Astrocyte (in vitro differentiated cells and primary cell): ENCODE measurements around the gene WNT3. TPM values are rescaled to one million over a fixed set of nuclear protein-coding genes. Genes with fewer than 3 reads are reported as not detected.

ENCODE experiments used
- DNase-seq: peaks from one replicate; pipeline ENCODE4 v3.0.0-alpha.2; 2010; ENCODE audit warnings: low read depth
- FAIRE-seq: peaks from 2 replicates; lab custom pipeline; 2011; peaks lifted over from hg19 to GRCh38; lab: Jason Lieb, UNC
- H2AFZ ChIP-seq: 2 replicates; pipeline ENCODE4 v1.6.0; 2012; ENCODE audit warnings: low read depth, low read length, inconsistent platforms
- H3K27ac ChIP-seq: 2 replicates; pipeline ENCODE4 v1.5.1; 2011; ENCODE audit warnings: low read depth, low read length, inconsistent platforms
- H3K27me3 ChIP-seq: 2 replicates; pipeline ENCODE4 v1.6.0; 2011; ENCODE audit warnings: low read length, inconsistent platforms; ENCODE audit not compliant: insufficient read depth
- H3K36me3 ChIP-seq: 2 replicates; pipeline ENCODE4 v1.5.1; 2011; ENCODE audit warnings: low read length, inconsistent platforms; ENCODE audit not compliant: insufficient read depth
- H3K4me1 ChIP-seq: 2 replicates; pipeline ENCODE4 v1.5.1; 2011; ENCODE audit warnings: low read length, inconsistent platforms; ENCODE audit not compliant: insufficient read depth
- H3K4me2 ChIP-seq: 2 replicates; pipeline ENCODE4 v1.6.0; 2012; ENCODE audit warnings: low read length, inconsistent platforms
- H3K4me3 ChIP-seq: 2 replicates; pipeline ENCODE4 v1.5.1; 2011; ENCODE audit warnings: low read depth, mild to moderate bottlenecking, low read length, inconsistent platforms; ENCODE audit not compliant: insufficient read depth
- H3K79me2 ChIP-seq: 2 replicates; pipeline ENCODE4 v1.6.0; 2012; ENCODE audit warnings: mild to moderate bottlenecking, low read length, inconsistent platforms; ENCODE audit not compliant: insufficient read depth
- H3K9ac ChIP-seq: 2 replicates; pipeline ENCODE4 v1.6.0; 2012; ENCODE audit warnings: mild to moderate bottlenecking, low read length, inconsistent platforms
- H3K9me3 ChIP-seq: 2 replicates; pipeline ENCODE4 v1.5.1; 2012; ENCODE audit warnings: low read depth, mild to moderate bottlenecking, low read length, inconsistent platforms; ENCODE audit not compliant: insufficient read depth
- H4K20me1 ChIP-seq: 2 replicates; pipeline ENCODE4 v1.6.0; 2012; ENCODE audit warnings: low read length, inconsistent platforms; ENCODE audit not compliant: insufficient read depth
- H3K27ac Mint-ChIP-seq: one replicate; pipeline ENCODE4 v1.8.0; 2021; ENCODE audit warnings: mild to moderate bottlenecking, mixed read lengths; ENCODE audit not compliant: unreplicated experiment
- H3K27me3 Mint-ChIP-seq: one replicate; pipeline ENCODE4 v1.8.0; 2021; ENCODE audit warnings: low read depth, mixed read lengths; ENCODE audit not compliant: unreplicated experiment
- H3K36me3 Mint-ChIP-seq: one replicate; pipeline ENCODE4 v1.8.0; 2021; ENCODE audit warnings: low read depth, mixed read lengths; ENCODE audit not compliant: unreplicated experiment
- H3K4me1 Mint-ChIP-seq: one replicate; pipeline ENCODE4 v1.8.0; 2021; ENCODE audit warnings: low read depth, mixed read lengths; ENCODE audit not compliant: unreplicated experiment
- H3K4me3 Mint-ChIP-seq: one replicate; pipeline ENCODE4 v1.8.0; 2021; ENCODE audit warnings: mild to moderate bottlenecking, moderate library complexity, mixed read lengths; ENCODE audit not compliant: unreplicated experiment
- H3K9me3 Mint-ChIP-seq: one replicate; pipeline ENCODE4 v1.8.0; 2021; ENCODE audit warnings: mild to moderate bottlenecking, mixed read lengths; ENCODE audit not compliant: unreplicated experiment
- CTCF ChIP-seq: IDR thresholded peaks from 2 replicates; pipeline ENCODE4 v1.5.1; 2011; ENCODE audit warnings: low read depth, mild to moderate bottlenecking, inconsistent platforms, low read length, moderate library complexity; ENCODE audit not compliant: insufficient read depth
- EZH2 ChIP-seq: IDR thresholded peaks from 2 replicates; pipeline ENCODE4 v1.6.1; 2012; ENCODE audit warnings: mild to moderate bottlenecking, low read length, inconsistent platforms; ENCODE audit not compliant: insufficient read depth
- total RNA-seq: library from RNA; stranded (reverse); gene quantifications from 2 replicates; pipeline ENCODE4 v1.2.1, GENCODE V29; 2021

Gene WNT3
- total RNA-seq, 1 donor from 2014 or later = 2.4 TPM

GRCh38 chr17:46821482-46822387, 3.2 kb upstream of the WNT3 start:
- Histone ChIP-seq H3K9ac (no peak overlapping the region), H3K27ac (no peak overlapping the region), H3K36me3 (no peaks in the 10 kb centered on the region), H3K4me2 (no peak overlapping the region), H3K79me2 (no peaks in the 10 kb centered on the region), H3K4me3 (no peak overlapping the region), H2AFZ (no peak overlapping the region), H4K20me1 (no peaks in the 10 kb centered on the region), H3K9me3 (no peaks in the 10 kb centered on the region), H3K4me1 (peaks cover 6% of the 10 kb centered on the region), H3K27me3 (peaks cover 65% of the 10 kb centered on the region)
- Mint-ChIP-seq H3K27ac (no peak overlapping the region), H3K27me3 (peaks cover 59% of the 10 kb centered on the region), H3K36me3 (peaks cover 2% of the 10 kb centered on the region), H3K4me1 (no peaks in the 10 kb centered on the region), H3K9me3 (peaks cover 2% of the 10 kb centered on the region), H3K4me3 (no peak overlapping the region)
- DNase-seq (no peak), FAIRE-seq (no peak)
- no peak for TF ChIP-seq CTCF
- TF ChIP-seq EZH2 = peak; percentile 70

- peaks cover 6% of the 10 kb centered on the region for H3K4me1 ChIP-seq
- H3K27me3 ChIP-seq = peaks cover 74% of the 10 kb centered on the region
- DNase-seq (no peak), FAIRE-seq (no peak)
- H3K36me3 Mint-ChIP-seq = peaks cover 2% of the 10 kb centered on the region
- no peak overlapping the region for H2AFZ ChIP-seq
- H3K4me1 Mint-ChIP-seq = peaks cover 2% of the 10 kb centered on the region
- no peak overlapping the region for H3K27ac Mint-ChIP-seq
- H3K79me2 ChIP-seq = no peaks in the 10 kb centered on the region
- H3K4me3 ChIP-seq = no peak overlapping the region
- no peaks in the 10 kb centered on the region for H4K20me1 ChIP-seq
- peaks cover 68% of the 10 kb centered on the region for H3K27me3 Mint-ChIP-seq
- H3K27ac ChIP-seq = no peak overlapping the region
- H3K9me3 Mint-ChIP-seq = peaks cover 3% of the 10 kb centered on the region
- H3K36me3 ChIP-seq = no peaks in the 10 kb centered on the region
- no peak overlapping the region for H3K4me3 Mint-ChIP-seq
- H3K9ac ChIP-seq = no peak overlapping the region
- TF ChIP-seq EZH2 (no peak), CTCF (no peak)
- no peak overlapping the region for H3K4me2 ChIP-seq
- H3K9me3 ChIP-seq = no peaks in the 10 kb centered on the region
These were observed 2.3 kb upstream of the WNT3 start for GRCh38 chr17:46820592-46821450.
